ENCODE measurements around the gene AGO4.

Gene AGO4

DNA sequence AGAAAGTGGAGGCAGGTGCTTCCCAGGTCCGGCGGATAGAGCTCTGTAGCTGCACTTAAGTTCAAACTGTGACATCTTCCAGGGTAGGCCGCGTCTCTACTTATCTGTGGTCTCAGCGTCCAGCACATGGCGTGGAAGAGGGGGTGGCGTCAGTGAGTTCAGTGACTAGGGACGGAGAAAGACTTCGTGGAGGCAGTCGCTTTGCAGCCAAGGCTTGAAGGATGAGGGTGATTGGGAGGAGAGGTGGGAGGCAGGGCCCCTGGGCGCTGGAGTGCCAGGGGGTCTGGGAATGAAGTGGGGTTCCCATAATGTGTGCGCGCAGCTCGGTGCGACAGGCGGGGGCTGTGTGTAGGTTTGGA, 74.7 kb downstream of the AGO4 start:
- TF ChIP-seq GATA2 (IDR thresholded peaks at IDR 0.05; ENCODE audit: low read depth, low read length): no peak
- TF ChIP-seq GATA3 (IDR thresholded peaks at IDR 0.05; ENCODE audit: low read depth, low read length): no peak

- TF ChIP-seq GATA2 (IDR thresholded peaks at IDR 0.05; ENCODE audit: low read depth, low read length) (no peak), GATA3 (IDR thresholded peaks at IDR 0.05; ENCODE audit: low read depth, low read length) (no peak)
These were observed 75.3 kb downstream of the AGO4 start, which contains the start of gene AGO1 for GRCh38 chr1:35882945-35883634. TSS of gene AGO1 (plus strand) at chr1:35883209. CDS start at chr1:35883422, 213 bp downstream.

- TF ChIP-seq GATA2 (IDR thresholded peaks at IDR 0.05; ENCODE audit: low read depth, low read length): no peak
- TF ChIP-seq GATA3 (IDR thresholded peaks at IDR 0.05; ENCODE audit: low read depth, low read length): no peak
These were observed 75.9 kb downstream of the AGO4 start for GRCh38 chr1:35883635-35884101.

- TF ChIP-seq GATA2 (IDR thresholded peaks at IDR 0.05; ENCODE audit: low read depth, low read length) (no peak), GATA3 (IDR thresholded peaks at IDR 0.05; ENCODE audit: low read depth, low read length) (no peak)
These were observed 77.1 kb downstream of the AGO4 start for GRCh38 chr1:35884934-35885333.

DNA sequence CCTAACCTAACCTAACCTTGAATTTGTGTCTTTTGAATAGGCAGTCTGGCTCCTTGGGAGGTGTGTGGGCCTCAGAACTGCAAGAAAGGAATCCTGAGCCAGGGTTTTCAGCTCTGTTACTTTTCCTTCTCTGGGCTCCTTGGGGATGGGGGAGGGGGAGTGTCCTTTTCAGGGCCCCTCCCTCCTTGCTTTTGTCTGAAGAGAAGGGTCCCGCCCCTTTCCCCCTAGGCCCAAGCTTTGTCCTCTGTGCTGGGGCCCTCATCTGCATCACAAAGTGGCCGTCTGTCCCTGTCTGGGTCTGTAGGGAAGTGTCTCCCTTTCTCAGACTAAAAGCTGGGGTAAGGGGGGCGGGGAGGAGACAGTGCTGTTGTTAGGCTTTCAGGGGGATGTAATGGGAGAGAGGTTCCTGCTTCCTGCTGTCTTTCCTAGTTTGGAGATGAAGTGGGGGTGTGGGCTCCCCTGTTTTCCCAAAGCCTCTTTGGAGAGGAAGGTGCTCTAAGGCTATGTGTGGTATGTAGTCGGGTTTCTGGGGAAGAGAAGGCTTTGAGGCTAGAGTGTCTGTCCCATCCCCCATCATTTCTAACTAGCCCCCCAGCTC, 78.2 kb downstream of the AGO4 start:
- TF ChIP-seq GATA3 (IDR thresholded peaks at IDR 0.05; ENCODE audit: low read depth, low read length) (no peak), GATA2 (IDR thresholded peaks at IDR 0.05; ENCODE audit: low read depth, low read length) (no peak)

- TF ChIP-seq GATA2 (IDR thresholded peaks at IDR 0.05; ENCODE audit: low read depth, low read length) (no peak), GATA3 (IDR thresholded peaks at IDR 0.05; ENCODE audit: low read depth, low read length) (no peak)
These were observed 79.0 kb downstream of the AGO4 start for GRCh38 chr1:35886577-35887431.

GRCh38 chr1:35887508-35887907, 79.7 kb downstream of the AGO4 start:
- TF ChIP-seq GATA3 (IDR thresholded peaks at IDR 0.05; ENCODE audit: low read depth, low read length) (no peak), GATA2 (IDR thresholded peaks at IDR 0.05; ENCODE audit: low read depth, low read length) (no peak)

DNA sequence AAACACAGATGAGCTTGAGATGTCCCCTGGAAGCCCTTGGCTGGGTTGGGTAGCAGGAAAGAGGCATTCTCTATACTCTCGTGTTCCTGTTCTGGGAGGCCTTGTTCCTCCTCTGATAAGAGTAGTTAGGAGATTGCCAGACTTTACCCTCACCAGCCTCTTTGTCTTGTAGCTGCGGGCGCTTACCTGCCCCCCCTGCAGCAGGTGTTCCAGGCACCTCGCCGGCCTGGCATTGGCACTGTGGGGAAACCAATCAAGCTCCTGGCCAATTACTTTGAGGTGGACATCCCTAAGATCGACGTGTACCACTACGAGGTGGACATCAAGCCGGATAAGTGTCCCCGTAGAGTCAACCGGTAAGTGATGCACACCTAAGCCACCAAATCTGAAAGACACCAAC, 80.4 kb downstream of the AGO4 start:
- TF ChIP-seq GATA2 (IDR thresholded peaks at IDR 0.05; ENCODE audit: low read depth, low read length): no peak
- TF ChIP-seq GATA3 (IDR thresholded peaks at IDR 0.05; ENCODE audit: low read depth, low read length): no peak

GRCh38 chr1:35893051-35893879, 85.4 kb downstream of the AGO4 start:
- TF ChIP-seq GATA3 (IDR thresholded peaks at IDR 0.05; ENCODE audit: low read depth, low read length): no peak
- no peak for TF ChIP-seq GATA2 (IDR thresholded peaks at IDR 0.05; ENCODE audit: low read depth, low read length)

DNA sequence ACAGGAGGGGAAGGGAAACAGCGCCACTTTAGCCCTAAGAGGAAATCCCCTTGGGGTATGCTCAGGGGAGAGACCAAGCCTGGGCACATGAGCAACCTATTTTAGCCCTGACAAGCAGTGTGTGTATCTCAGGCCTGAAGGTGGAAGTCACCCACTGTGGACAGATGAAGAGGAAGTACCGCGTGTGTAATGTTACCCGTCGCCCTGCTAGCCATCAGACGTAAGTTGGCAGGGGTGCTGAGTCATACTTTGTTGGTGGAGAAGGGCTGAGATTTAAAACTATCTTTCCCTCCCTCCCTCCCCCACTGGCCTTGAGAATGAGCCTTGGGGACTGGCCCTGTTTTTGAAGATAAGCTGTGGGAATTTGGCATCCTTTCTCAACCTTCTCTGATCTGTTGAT, 86.4 kb downstream of the AGO4 start:
- TF ChIP-seq GATA2 (IDR thresholded peaks at IDR 0.05; ENCODE audit: low read depth, low read length): no peak
- TF ChIP-seq GATA3 (IDR thresholded peaks at IDR 0.05; ENCODE audit: low read depth, low read length): no peak

DNA sequence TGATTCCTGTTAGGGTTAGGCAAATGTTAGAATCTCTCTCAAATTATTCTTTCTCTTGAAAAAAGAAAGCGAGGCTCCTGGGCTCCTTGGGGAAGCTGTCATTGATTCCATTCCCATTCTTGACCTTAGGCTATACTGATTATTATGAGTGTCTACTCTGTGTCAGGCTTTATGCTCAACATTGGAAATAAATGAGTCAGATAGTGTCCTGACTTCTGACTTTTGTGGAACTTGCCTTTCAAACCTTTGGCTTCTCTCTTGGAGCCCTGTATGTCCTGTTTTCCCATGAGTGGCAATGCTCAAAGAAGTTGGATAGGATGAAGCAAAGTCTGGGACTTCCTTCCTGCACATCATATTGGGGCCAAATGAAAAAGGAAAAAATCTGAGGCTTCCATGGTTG, 86.8 kb downstream of the AGO4 start:
- TF ChIP-seq GATA2 (IDR thresholded peaks at IDR 0.05; ENCODE audit: low read depth, low read length): no peak
- TF ChIP-seq GATA3 (IDR thresholded peaks at IDR 0.05; ENCODE audit: low read depth, low read length): no peak

GRCh38 chr1:35899941-35900340, 92.1 kb downstream of the AGO4 start:
- TF ChIP-seq GATA2 (IDR thresholded peaks at IDR 0.05; ENCODE audit: low read depth, low read length) (no peak), GATA3 (IDR thresholded peaks at IDR 0.05; ENCODE audit: low read depth, low read length) (no peak)

GRCh38 chr1:35901235-35901634, 93.4 kb downstream of the AGO4 start:
- TF ChIP-seq GATA2 (IDR thresholded peaks at IDR 0.05; ENCODE audit: low read depth, low read length) (no peak), GATA3 (IDR thresholded peaks at IDR 0.05; ENCODE audit: low read depth, low read length) (no peak)

DNA sequence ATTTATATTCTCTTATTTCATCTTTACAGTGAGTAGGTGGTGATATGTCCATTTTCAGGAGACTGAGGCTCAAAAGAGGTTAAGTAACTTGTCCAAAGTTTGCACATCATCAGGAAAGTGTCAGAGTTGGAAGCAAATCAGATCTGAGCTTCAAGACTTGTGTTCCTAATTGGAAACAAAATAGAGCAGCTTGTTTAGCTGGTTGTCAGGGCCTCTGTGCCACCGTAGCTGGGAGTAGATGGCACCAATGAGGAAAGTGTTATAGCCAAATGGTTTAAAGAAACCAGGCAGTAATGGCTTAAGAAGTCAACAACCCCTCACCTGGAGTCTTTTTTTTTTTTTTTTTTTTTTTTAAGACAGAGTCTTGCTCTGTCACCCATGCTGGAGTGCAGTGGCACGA, 94.9 kb downstream of the AGO4 start:
- TF ChIP-seq GATA3 (IDR thresholded peaks at IDR 0.05; ENCODE audit: low read depth, low read length) (no peak), GATA2 (IDR thresholded peaks at IDR 0.05; ENCODE audit: low read depth, low read length) (no peak)

Data from SH-SY5Y (cell line).